Stimulated activated CD4-positive, alpha-beta T cell treated with anti-CD3 and anti-CD28 coated beads, Interleukin-2, amount 100 ng/mL, for 4 hours (primary cell): ENCODE data around the gene F10.
A peak's percentile ranks its signal among the peaks of the same experiment; 100 is the strongest.
"Not testable (repeated sequence)": the region's sequence is repeated elsewhere in the genome, so short reads cannot be mapped to it uniquely, and the experiment has no call there.

Source experiments
- DNase-seq: peaks from one replicate; pipeline ENCODE4 v3.0.0-alpha.2; 2020; ENCODE audit warnings: low read depth

F10 gene

GRCh38 chr13:113102727-113103126 is 19.9 kb upstream of the F10 start:
- no peak for DNase-seq

- DNase-seq, result no peak
Observed at GRCh38 chr13:113103646-113104045, 19.0 kb upstream of the F10 start.

- no peak for DNase-seq
Observed at GRCh38 chr13:113105032-113105920, 17.3 kb upstream of the F10 start, which contains the start of gene F7. F7 (plus strand) TSS chr13:113105791; CDS start chr13:113105842, 51 bp downstream.

GRCh38 chr13:113105921-113106452 is 16.6 kb upstream of the F10 start:
- no peak for DNase-seq

- DNase-seq, result no peak
Observed at GRCh38 chr13:113106711-113107351, 15.8 kb upstream of the F10 start.

- DNase-seq, result not testable (repeated sequence)
Observed at GRCh38 chr13:113108521-113108920, 14.1 kb upstream of the F10 start.

GRCh38 chr13:113109151-113110047 is 13.2 kb upstream of the F10 start:
- no peak for DNase-seq

- peak; percentile 53 for DNase-seq
Observed at GRCh38 chr13:113110048-113110851, 12.3 kb upstream of the F10 start.

GRCh38 chr13:113110852-113111315 is 11.7 kb upstream of the F10 start:
- DNase-seq, result peak; percentile 45

GRCh38 chr13:113111821-113112220 is 10.8 kb upstream of the F10 start:
- DNase-seq, result not testable (repeated sequence)

- DNase-seq, result not testable (repeated sequence)
Observed at GRCh38 chr13:113112475-113112874, 10.1 kb upstream of the F10 start.

- DNase-seq, result no peak
Observed at GRCh38 chr13:113112893-113113845, 9.4 kb upstream of the F10 start.

GRCh38 chr13:113113846-113114271 is 8.7 kb upstream of the F10 start:
- DNase-seq, result no peak

GRCh38 chr13:113114511-113115362 is 7.9 kb upstream of the F10 start:
- DNase-seq, result no peak

GRCh38 chr13:113115363-113116205 is 7.0 kb upstream of the F10 start:
- no peak for DNase-seq

- no peak for DNase-seq
Observed at GRCh38 chr13:113116206-113116800, 6.3 kb upstream of the F10 start.

- DNase-seq, result no peak
Observed at GRCh38 chr13:113116871-113117271, 5.7 kb upstream of the F10 start.
